ENCODE data around the gene EPHB4. TPM values are rescaled to one million over a fixed set of nuclear protein-coding genes. Genes with fewer than 3 reads are reported as not detected.
"Not testable (repeated sequence)": the region's sequence is repeated elsewhere in the genome, so short reads cannot be mapped to it uniquely, and the experiment has no call there.

Gene EPHB4
- total RNA-seq (2014; rRNA removed; shearing (Covaris generic)) = 230 and 236 TPM in 2 replicates

DNA sequence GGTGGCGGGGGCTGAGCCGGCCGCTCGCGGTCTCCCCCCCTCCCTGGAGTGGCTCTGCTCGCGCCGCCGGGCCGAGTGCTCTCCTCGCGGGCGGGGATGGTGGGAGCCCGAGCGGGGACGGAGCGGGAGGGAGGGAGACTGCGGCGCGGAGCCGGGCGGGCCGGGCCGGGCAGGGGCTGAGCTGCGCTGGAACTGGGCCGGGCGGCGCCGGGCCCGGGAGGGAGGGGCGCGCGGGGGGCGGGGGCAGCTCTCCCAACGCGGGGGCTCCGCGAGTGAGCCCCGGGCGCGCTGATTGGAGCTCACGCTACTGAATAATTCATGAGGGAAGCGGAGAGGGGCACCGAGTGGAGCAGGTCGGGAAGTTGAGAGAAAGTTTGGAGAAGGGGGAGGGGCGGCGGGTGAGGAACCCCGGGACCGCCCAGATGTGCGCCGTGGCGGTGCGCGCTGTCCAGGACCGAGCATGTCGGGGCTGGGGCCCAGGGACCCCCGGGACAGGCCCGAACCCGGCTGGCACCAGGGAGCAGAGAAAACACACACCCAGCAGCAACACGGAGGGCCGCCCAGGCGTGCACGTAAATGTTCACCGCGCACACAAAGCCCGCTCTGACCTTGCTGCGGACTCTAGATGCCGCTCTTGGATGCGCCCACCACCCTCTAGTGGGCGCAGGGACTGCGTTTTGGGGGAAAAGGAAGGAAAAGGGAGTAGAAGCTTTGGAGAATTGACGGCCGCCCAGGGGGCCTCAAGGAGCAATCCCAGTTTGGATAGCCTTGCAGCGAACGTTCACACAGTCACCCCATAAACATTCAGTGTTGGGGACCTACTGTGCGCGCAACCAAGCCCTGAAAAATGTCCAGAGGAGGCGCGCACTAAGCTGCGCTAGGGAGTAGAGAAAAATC lies at the start of gene EPHB4:
Gene EPHB4 (minus strand): TSS at position 194 of the 897 bp plus-strand sequence. CDS start 493 bp downstream, outside the sequence.
- DNase-seq (ENCODE audit: low spot score) = peak; percentile 77

DNA sequence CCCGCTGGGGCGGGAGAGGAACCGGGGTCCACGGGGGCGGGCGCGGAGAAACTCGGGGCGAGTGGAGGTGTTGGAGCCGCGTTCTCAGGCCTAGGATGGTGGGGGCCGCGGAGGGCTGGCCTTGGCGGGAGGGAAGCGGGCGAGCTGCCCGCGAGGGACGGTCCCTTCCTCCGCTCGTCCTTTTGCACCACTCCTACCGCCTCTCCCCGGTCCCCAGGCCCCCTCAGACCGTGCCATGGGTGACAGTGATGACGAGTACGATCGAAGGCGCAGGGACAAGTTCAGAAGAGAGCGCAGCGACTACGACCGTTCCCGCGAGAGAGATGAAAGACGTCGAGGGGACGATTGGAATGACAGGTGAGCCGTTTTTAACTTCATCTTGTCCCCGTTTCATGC lies 48.0 kb upstream of the EPHB4 start:
- peak; percentile 55 for DNase-seq (ENCODE audit: low spot score)

DNA sequence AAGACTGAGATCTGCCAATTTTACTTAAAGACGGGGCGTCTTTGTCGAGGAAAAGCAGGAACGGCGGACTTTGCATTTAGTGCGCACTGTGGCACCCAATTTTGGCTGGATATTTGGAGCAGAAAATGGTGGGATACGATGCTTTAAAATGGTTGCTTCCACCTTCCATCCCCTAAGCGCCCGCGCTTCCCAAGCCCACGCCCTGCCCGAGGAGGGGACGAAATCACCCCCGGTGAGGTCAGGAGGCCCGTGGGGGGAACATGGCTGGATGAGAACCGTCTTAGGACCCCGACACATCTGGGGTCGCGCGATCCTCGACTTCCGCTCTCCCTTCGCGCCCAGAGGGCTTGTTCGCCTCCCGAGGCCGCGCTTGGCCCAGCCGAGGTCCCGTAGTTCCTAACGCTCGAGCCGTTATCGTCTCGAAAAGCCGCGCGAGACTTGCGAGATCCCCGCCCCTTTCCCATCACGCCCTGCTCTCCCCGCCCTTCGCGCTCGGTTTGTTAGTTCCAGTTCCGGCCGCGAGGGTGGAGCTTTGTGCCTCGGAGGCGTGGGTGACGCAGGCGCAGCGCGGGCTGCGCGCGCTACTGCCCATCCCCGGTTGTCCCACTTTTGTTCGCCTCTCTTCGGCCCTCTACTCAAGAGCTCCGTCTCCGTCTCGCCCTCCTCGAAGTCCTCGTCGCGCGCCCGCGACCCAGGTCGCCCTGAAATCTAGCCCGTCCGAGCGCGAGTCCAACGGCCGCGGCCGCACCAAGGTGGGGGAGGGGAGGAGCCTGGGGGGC lies 47.4 kb upstream of the EPHB4 start, which contains the start of gene SRRT:
Gene SRRT (plus strand): TSS at position 527 of the 779 bp plus-strand sequence. CDS start 488 bp downstream, outside the sequence.
- DNase-seq (ENCODE audit: low spot score) = peak; percentile 99

DNA sequence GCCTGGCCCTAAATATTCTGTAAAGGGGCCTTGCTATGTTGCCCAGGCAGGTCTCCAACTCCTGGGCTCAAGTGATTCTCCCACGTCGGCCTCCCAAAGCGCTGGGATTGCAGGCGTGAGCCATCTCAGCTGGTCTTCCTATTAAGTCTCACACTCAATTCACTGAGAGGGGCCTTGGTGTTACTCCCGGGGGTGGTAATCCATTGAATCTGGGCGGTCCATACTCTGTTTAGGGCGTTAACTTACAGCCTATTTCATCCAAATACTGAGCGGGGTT lies 46.9 kb upstream of the EPHB4 start:
- DNase-seq (ENCODE audit: low spot score) = no peak

- DNase-seq (ENCODE audit: low spot score) = no peak
Measured at GRCh38 chr7:100873599-100874299, 46.4 kb upstream of the EPHB4 start.

DNA sequence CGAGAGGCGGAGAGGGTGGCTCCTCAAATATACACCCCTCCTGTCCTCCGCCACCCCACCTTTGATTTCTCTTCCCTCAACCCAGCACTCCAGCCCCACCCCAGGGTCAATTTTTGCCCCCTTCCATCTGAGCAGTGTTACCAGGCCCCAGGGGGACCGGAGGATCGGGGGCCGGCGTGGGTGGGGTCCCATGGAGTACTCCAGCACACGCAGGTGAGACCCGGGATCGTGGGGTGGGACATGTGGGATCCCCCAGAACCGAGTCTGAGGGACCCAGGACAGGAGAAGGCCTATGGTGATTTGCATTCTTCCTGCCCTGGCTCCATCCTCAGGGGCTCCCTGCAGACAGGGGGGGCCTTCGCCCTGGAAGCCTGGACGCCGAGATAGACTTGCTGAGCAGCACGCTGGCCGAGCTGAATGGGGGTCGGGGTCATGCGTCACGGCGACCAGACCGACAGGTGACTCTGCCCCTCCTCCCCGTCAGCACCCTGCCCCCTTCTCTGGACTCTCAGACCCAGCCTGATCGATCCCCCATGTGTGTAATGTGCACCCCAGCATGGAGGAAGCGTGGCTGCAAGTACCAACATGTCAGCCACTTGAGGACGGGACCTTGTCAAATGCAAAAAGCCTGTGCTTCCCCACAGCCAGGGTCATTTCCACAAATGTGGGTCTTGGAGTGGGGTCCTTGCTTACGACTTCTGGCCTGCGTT lies 40.6 kb upstream of the EPHB4 start:
- DNase-seq (ENCODE audit: low spot score) = no peak

DNA sequence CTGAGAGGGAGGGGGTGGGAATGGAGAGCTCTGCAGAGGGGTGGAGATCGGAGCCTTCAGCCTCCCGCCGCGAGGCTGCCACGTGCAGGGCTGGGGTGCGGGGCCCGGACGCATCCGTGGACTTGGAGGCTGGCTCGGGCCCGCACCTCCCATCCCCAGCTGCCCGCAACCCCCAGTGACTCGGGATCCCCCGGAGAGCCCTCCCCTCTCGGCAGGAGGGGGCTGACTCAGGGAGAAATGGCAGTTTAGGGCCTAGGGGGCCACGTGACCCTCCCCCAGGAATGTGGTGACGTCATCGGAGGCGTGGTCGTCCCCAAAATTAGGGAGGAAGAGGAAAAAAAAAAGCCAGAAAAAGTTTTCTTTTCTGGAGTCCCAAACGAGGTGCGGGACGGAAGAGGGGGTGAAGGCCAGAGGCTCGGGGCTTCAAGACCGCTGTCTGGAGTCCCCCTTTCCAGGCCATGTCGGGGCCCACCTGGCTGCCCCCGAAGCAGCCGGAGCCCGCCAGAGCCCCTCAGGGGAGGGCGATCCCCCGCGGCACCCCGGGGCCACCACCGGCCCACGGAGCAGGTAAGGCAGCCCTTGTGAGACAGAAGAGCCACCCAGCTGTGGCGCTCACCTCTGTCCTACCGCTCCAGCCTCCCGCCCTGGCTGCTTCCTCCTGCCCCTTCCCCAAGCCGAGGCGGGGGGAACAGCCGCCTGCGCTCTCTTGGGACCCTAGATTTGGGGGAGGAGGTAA lies 39.9 kb upstream of the EPHB4 start, which contains the start of gene TRIP6:
Gene TRIP6 (plus strand): TSS at position 348 of the 736 bp plus-strand sequence. CDS start 111 bp downstream, at position 459.
- peak; percentile 68 for DNase-seq (ENCODE audit: low spot score)

- no peak for DNase-seq (ENCODE audit: low spot score)
Measured at GRCh38 chr7:100866729-100867039, 39.4 kb upstream of the EPHB4 start.

GRCh38 chr7:100865938-100866728 lies 38.8 kb upstream of the EPHB4 start:
- peak; percentile 92 for DNase-seq (ENCODE audit: low spot score)

GRCh38 chr7:100865372-100865911 lies 38.1 kb upstream of the EPHB4 start:
- DNase-seq (ENCODE audit: low spot score) = peak; percentile 91

DNA sequence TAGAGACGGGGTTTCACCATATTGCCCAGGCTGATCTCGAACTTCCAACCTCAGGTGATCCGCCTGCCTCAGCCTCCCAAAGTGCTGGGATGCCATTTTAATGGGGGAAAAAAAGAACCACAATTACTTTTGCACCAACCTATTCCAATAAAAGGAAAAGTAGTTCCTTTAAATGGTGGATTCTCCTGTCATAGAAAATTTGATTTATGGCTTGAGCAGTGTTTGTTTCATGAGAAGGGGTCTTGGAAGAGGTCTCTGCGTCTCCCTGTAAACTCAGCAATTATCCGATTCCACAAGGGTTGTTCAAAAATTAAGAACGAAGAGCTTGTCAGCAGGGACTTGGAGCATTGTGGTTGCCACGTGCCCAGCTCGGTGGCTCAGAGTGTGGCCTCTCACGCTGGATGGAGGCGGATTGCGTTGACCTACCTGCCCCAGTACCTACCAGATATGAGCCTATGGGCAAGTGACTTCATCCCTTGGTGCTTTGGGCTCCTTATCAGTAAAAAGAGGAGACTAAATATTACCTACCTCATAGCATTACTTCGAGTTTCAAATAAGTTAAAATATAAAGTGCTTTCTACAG lies 37.0 kb upstream of the EPHB4 start:
- DNase-seq (ENCODE audit: low spot score) = no peak

DNA sequence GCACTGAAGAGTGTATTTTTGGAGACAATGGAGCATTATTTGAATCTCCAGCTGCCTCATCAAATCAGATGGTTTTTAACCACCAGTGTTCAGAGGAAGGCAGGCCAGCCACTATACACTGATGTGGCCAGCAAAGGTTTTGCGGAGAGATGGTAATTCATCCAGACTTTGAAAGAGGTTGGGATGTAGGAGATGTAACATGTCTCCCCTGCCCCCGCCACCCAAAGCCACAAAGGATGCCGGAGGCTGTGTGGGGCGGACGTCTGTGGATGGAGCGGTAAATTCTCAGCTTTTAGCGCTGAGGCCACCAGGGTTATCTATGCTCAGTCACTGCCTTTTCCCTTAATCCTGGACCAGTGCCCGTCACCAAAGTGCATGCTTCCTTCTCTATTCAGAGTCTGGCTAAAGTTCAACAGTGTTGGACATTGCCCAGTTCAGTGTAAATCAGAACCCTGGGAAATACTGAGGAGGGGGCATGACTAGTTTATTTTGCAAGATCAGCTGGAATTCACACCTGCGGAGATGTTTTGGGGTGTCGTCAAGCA lies 36.2 kb upstream of the EPHB4 start:
- DNase-seq (ENCODE audit: low spot score) = no peak

GRCh38 chr7:100861616-100861985 lies 34.3 kb upstream of the EPHB4 start:
- DNase-seq (ENCODE audit: low spot score) = no peak

- DNase-seq (ENCODE audit: low spot score) = no peak
Measured at GRCh38 chr7:100860702-100861615, 33.6 kb upstream of the EPHB4 start.

DNA sequence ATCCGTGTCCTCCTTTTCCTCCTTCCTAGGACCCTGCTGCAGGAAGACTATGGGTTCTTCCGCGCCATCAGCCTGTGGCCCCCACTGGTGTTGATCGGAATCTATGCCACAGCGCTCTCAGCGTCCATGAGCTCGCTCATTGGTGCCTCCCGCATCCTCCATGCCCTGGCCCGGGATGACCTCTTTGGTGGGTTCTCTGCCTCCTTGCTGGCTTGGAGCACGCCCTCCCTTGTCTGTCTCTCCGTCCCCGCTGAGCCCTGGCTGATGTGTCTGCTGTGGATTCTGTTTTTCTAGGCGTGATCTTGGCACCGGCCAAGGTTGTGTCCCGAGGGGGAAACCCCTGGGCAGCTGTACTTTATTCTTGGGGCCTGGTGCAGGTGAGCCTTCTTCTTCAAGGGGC lies 32.5 kb upstream of the EPHB4 start:
- DNase-seq (ENCODE audit: low spot score) = no peak

DNA sequence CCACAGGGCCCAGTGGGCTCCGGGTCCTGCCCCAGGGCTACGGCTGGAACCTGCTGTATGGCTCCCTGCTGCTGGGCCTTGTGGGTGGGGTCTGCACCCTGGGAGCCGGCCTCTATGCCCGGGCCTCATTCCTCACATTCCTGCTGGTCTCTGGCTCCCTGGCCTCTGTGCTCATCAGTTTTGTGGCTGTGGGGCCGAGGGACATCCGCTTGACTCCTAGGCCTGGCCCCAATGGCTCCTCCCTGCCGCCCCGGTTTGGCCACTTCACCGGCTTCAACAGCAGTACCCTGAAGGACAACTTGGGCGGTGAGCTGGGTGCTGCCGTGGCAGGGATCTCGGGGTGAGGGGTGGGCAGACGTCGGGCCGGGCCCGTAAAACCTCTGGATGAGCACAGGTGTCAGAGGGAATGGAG lies 29.6 kb upstream of the EPHB4 start:
- no peak for DNase-seq (ENCODE audit: low spot score)

- DNase-seq (ENCODE audit: low spot score) = no peak
Measured at GRCh38 chr7:100855515-100855914, 28.2 kb upstream of the EPHB4 start.

DNA sequence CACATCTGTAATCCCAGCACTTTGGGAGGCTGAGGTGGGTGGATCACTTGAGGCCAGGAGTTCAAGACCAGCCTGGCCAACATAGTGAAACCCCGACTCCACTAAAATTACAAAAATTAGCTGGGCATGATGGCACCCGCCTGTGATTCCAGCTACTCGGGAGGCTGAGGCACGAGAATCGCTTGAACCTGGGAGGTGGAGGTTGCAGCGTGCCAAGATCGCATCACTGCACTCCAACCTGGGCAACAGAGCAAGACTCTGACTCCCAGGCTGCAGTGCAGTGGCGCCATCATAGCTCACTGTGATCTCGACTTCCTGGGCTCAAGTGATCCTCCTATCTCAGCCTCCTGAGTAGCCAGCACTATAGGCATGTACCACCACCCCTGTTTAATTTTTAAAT lies 27.6 kb upstream of the EPHB4 start:
- DNase-seq (ENCODE audit: low spot score) = not testable (repeated sequence)

Data from HT-29 (cell line).